ENCODE data around the gene SLC11A1. TPM values are rescaled to one million over a fixed set of nuclear protein-coding genes. Genes with fewer than 3 reads are reported as not detected.

The SLC11A1 gene
- total and polyA plus RNA-seq, 7 donors = 0.96 to 3.9 (median 2.2) TPM

DNA sequence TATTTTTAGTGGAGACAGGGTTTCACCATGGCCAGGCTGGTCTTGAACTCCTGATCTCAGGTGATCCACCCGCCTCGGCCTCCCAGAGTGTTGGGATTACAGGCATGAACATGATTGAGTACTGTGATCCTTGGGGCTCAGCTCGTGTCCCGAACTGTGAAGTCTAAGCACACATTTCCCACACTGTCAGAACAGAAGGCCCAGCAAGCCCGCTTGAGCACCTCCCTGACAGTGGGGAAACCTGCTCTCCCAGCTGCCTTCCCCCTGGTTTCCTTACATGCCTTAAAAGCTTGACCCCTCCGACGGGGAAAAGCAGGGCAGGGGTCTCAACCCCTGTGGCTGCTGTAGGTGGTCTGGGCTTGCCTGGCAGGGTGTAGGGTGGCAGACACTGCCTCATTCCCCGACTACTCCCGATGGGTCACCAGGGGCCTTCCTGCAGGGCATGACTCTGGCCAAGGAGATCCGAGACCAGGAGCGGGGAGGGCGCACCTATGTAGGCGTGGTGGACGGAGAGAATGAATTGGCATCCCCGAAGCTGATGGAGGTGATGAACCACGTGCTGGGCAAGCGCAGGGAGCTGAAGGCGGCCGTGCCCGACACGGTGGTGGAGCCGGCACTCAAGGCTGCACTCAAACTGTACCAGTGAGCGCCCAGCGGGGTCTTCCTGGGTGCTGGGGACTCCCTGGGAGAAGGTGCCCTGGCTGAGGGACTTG, 46.9 kb downstream of the SLC11A1 start:
- intact Hi-C loops (cut with DNase I) = no loop called here
- no peaks in the 10 kb centered on the region for H3K9me3 ChIP-seq
- TF ChIP-seq, protein P1, sequence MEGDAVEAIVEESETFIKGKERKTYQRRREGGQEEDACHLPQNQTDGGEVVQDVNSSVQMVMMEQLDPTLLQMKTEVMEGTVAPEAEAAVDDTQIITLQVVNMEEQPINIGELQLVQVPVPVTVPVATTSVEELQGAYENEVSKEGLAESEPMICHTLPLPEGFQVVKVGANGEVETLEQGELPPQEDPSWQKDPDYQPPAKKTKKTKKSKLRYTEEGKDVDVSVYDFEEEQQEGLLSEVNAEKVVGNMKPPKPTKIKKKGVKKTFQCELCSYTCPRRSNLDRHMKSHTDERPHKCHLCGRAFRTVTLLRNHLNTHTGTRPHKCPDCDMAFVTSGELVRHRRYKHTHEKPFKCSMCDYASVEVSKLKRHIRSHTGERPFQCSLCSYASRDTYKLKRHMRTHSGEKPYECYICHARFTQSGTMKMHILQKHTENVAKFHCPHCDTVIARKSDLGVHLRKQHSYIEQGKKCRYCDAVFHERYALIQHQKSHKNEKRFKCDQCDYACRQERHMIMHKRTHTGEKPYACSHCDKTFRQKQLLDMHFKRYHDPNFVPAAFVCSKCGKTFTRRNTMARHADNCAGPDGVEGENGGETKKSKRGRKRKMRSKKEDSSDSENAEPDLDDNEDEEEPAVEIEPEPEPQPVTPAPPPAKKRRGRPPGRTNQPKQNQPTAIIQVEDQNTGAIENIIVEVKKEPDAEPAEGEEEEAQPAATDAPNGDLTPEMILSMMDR (IDR thresholded peaks at IDR 0.05) = no peak
- no peaks in the 10 kb centered on the region for H3K36me3 ChIP-seq (ENCODE audit: insufficient read depth in 1 of 2, low read depth in 1 of 2)
- WGBS, 3 donors = 91 to 93% (median 91%) methylated on average over 24 of the region's 24 CpGs
- ATAC-seq = no peak
- H3K4me1 ChIP-seq = no peaks in the 10 kb centered on the region
- no peak overlapping the region for H3K4me3 ChIP-seq
- no peak overlapping the region for H3K27ac ChIP-seq
- no peaks in the 10 kb centered on the region for H3K27me3 ChIP-seq (ENCODE audit: insufficient read depth in 3 of 3, low read length in 2 of 3)
- DNase-seq = peak in 1 of 2 donors; percentile 8

DNA sequence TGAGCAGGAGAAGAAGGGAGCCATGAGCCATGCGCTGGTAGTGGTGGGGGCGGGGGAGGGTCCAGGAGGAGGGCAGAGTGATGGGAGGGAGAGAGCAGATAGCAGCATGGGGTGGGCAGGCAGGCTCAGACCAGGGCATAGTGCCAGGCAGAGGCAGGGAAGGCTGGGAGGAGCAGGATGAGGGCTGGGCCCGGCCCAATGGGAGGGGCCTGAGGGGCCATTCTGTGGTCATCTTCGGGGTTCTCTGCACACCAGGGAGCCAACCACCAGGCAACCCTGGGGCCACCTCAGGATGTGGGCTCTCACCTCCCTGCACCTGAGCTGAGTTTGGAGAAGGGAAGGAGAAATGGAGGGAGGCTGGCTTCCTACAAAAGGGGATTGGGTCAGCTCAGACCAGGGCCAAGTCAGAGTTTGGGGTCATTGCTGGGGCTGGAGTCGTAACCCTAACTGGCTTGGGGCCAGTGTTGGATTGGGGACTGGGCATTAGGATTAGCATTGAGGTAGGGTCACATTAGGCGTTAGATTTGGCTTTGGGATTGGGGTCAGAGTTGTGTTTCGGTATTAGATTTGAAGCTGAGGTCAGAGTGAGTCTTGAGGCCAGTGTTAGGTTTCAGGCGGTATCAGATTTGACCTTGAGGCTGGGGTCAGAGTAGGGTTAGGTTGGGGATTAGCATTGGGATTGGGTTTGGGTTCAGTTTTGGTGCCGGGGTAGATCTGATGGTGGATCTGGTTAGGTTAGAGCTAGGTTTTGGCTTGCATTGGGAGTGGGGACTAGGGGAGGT, 48.0 kb downstream of the SLC11A1 start:
- no peaks in the 10 kb centered on the region for H3K27me3 ChIP-seq (ENCODE audit: insufficient read depth in 3 of 3, low read length in 2 of 3)
- TF ChIP-seq, protein P1 (IDR thresholded peaks at IDR 0.05) = no peak
- intact Hi-C loops (cut with DNase I) = no loop called here
- no peak for ATAC-seq
- H3K9me3 ChIP-seq = no peaks in the 10 kb centered on the region
- DNase-seq = peak in 1 of 2 donors; percentile 30
- H3K27ac ChIP-seq = no peak overlapping the region
- no peaks in the 10 kb centered on the region for H3K4me1 ChIP-seq
- WGBS, 3 donors = 58 to 64% (median 61%) methylated on average over 9 of the region's 9 CpGs
- H3K4me3 ChIP-seq = no peak overlapping the region
- no peaks in the 10 kb centered on the region for H3K36me3 ChIP-seq (ENCODE audit: insufficient read depth in 1 of 2, low read depth in 1 of 2)

DNA sequence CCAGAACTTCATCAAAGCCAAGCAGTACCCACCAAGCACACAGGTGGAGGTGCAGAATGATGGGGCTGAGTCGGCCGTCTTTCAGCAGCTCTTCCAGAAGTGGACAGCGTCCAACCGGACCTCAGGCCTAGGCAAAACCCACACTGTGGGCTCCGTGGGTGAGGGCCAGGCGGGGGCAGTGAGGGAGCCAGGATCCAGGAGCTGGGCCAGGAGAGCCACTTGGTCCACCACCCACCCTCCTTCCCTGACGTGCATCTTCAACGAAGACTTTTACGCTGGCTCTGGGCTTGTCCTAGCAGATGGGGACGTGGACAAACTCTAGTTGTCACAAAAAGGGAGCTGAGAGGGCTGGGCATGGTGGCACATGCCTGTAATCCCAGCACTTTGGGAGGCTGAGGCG, 48.6 kb downstream of the SLC11A1 start:
- intact Hi-C loops (cut with DNase I) = no loop called here
- Histone ChIP-seq H3K27me3 (ENCODE audit: insufficient read depth in 3 of 3, low read length in 2 of 3) (no peaks in the 10 kb centered on the region), H3K9me3 (no peaks in the 10 kb centered on the region), H3K27ac (no peak overlapping the region), H3K4me3 (no peak overlapping the region), H3K4me1 (no peaks in the 10 kb centered on the region), H3K36me3 (ENCODE audit: insufficient read depth in 1 of 2, low read depth in 1 of 2) (no peaks in the 10 kb centered on the region)
- DNase-seq (peak in 1 of 2 donors; percentile 25), ATAC-seq (no peak)
- TF ChIP-seq, protein P1 (IDR thresholded peaks at IDR 0.05) = no peak
- 91 to 92% (median 91%) methylated on average over 11 of the region's 11 CpGs for WGBS, 3 donors

DNA sequence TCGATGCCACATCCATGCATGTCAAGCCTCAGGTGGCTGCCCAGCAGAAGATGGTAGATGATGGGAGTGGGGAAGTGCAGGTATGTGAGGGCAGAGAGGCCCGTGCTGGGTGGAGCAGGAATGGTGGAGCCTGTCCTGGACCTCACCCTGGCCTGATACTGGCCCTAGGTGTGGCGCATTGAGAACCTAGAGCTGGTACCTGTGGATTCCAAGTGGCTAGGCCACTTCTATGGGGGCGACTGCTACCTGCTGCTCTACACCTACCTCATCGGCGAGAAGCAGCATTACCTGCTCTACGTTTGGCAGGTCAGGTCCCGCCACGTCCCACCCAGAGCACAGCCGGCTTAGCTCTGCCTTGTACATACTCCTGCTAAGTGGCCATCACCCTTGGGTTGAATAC, 49.8 kb downstream of the SLC11A1 start:
- H3K27ac ChIP-seq = no peak overlapping the region
- DNase-seq (peak in 1 of 2 donors; percentile 23), ATAC-seq (no peak)
- TF ChIP-seq, protein P1 (IDR thresholded peaks at IDR 0.05) = no peak
- H3K36me3 ChIP-seq (ENCODE audit: insufficient read depth in 1 of 2, low read depth in 1 of 2) = no peaks in the 10 kb centered on the region
- H3K27me3 ChIP-seq (ENCODE audit: insufficient read depth in 3 of 3, low read length in 2 of 3) = no peaks in the 10 kb centered on the region
- 79 to 93% (median 92%) methylated on average over 9 to 10 of the region's 10 CpGs for WGBS, 3 donors
- H3K4me1 ChIP-seq = no peaks in the 10 kb centered on the region
- intact Hi-C loops (cut with DNase I) = no loop called here
- no peaks in the 10 kb centered on the region for H3K9me3 ChIP-seq
- no peak overlapping the region for H3K4me3 ChIP-seq
